GM21515 (cell line): ENCODE results near the gene HS6ST3.
"Not testable (repeated sequence)": the region's sequence is repeated elsewhere in the genome, so short reads cannot be mapped to it uniquely, and the experiment has no call there.

Source experiments
- ATAC-seq: cut with Tn5 transposase; IDR thresholded peaks from one replicate; pipeline ENCODE4 v1.9.1; 2021; ENCODE audit not compliant: unreplicated experiment

HS6ST3 gene

GRCh38 chr13:96091164-96092117 lies 1.5 kb downstream of the HS6ST3 start:
- ATAC-seq = no peak

GRCh38 chr13:96093296-96094006 lies 3.5 kb downstream of the HS6ST3 start:
- no peak for ATAC-seq

GRCh38 chr13:96100457-96101220 lies 10.7 kb downstream of the HS6ST3 start:
- ATAC-seq = no peak

GRCh38 chr13:96104516-96104915 lies 14.6 kb downstream of the HS6ST3 start:
- ATAC-seq = no peak

- ATAC-seq = not testable (repeated sequence)
These were observed 18.2 kb downstream of the HS6ST3 start for GRCh38 chr13:96108072-96108471.

- ATAC-seq = no peak
These were observed 19.2 kb downstream of the HS6ST3 start for GRCh38 chr13:96109125-96109524.

GRCh38 chr13:96112936-96113335 lies 23.0 kb downstream of the HS6ST3 start:
- no peak for ATAC-seq

GRCh38 chr13:96115368-96115767 lies 25.5 kb downstream of the HS6ST3 start:
- not testable (repeated sequence) for ATAC-seq

GRCh38 chr13:96119921-96120320 lies 30.0 kb downstream of the HS6ST3 start:
- no peak for ATAC-seq

GRCh38 chr13:96130818-96131340 lies 41.0 kb downstream of the HS6ST3 start:
- no peak for ATAC-seq

GRCh38 chr13:96141032-96141431 lies 51.1 kb downstream of the HS6ST3 start:
- no peak for ATAC-seq

GRCh38 chr13:96159725-96160124 lies 69.8 kb downstream of the HS6ST3 start:
- ATAC-seq = no peak

GRCh38 chr13:96161141-96161540 lies 71.2 kb downstream of the HS6ST3 start:
- no peak for ATAC-seq

GRCh38 chr13:96165840-96166239 lies 75.9 kb downstream of the HS6ST3 start:
- ATAC-seq = no peak

GRCh38 chr13:96172066-96172465 lies 82.2 kb downstream of the HS6ST3 start:
- ATAC-seq = no peak

GRCh38 chr13:96178759-96179158 lies 88.9 kb downstream of the HS6ST3 start:
- ATAC-seq = no peak

- no peak for ATAC-seq
These were observed 89.4 kb downstream of the HS6ST3 start for GRCh38 chr13:96179309-96179708.

- ATAC-seq = no peak
These were observed 92.0 kb downstream of the HS6ST3 start for GRCh38 chr13:96181911-96182310.

GRCh38 chr13:96185818-96186217 lies 95.9 kb downstream of the HS6ST3 start:
- ATAC-seq = no peak

- ATAC-seq = no peak
These were observed 101.5 kb downstream of the HS6ST3 start for GRCh38 chr13:96191367-96191766.

- ATAC-seq = no peak
These were observed 103.9 kb downstream of the HS6ST3 start for GRCh38 chr13:96193728-96194310.
